Kidney (tissue), 14 donors: ENCODE results near the gene FRYL. TPM values are rescaled to one million over a fixed set of nuclear protein-coding genes. Genes with fewer than 3 reads are reported as not detected.

ENCODE experiments used
- DNase-seq, 5 donors: peaks; one replicate each; pipeline ENCODE4 v3.0.0-alpha.2; 2013 to 2020
- FAIRE-seq: peaks from 2 replicates; lab custom pipeline; 2012; peaks lifted over from hg19 to GRCh38; lab: Jason Lieb, UNC
- H3K27ac ChIP-seq, 2 donors: one replicate each; pipeline ENCODE4 v1.7.0; 2013; ENCODE audit warnings: low read depth in 2 of 2, low read length in 2 of 2, inconsistent platforms in 1 of 2
- H3K27me3 ChIP-seq: one replicate; pipeline ENCODE4 v1.7.1; 2013; ENCODE audit warnings: low read length, inconsistent platforms; ENCODE audit not compliant: control insufficient read depth, insufficient read depth
- H3K36me3 ChIP-seq, 3 donors: one replicate each; pipeline versions ENCODE4 v1.7.0 to v1.7.1; 2013; ENCODE audit warnings: low read length in 3 of 3, control low read depth in 1 of 3, inconsistent platforms in 1 of 3; ENCODE audit not compliant: insufficient read depth in 3 of 3, control insufficient read depth in 2 of 3
- H3K4me1 ChIP-seq, 3 donors: one replicate each; pipeline versions ENCODE4 v1.7.0 to v1.7.1; 2013; ENCODE audit warnings: low read length in 3 of 3, inconsistent platforms in 1 of 3, low read depth in 1 of 3; ENCODE audit not compliant: control insufficient read depth in 2 of 3, insufficient read depth in 2 of 3
- H3K4me3 ChIP-seq, 3 donors: one replicate each; pipeline versions ENCODE4 v1.7.0 to v1.8.1; 2013; ENCODE audit warnings: low read length in 3 of 3, control low read depth in 1 of 3, inconsistent platforms in 1 of 3
- H3K9ac ChIP-seq, 3 donors: one replicate each; pipeline versions ENCODE4 v1.7.0 to v1.7.1; 2013; ENCODE audit warnings: low read length in 3 of 3, control low read depth in 1 of 3, inconsistent platforms in 1 of 3
- H3K9me3 ChIP-seq, 3 donors: one replicate each; pipeline versions ENCODE4 v1.7.0 to v1.7.1; 2013; ENCODE audit warnings: low read length in 3 of 3, control low read depth in 1 of 3, inconsistent platforms in 1 of 3; ENCODE audit not compliant: control insufficient read depth in 2 of 3, insufficient read depth in 1 of 3
- intact Hi-C: fragments of 100-400 bp; cut with DNase I; formaldehyde crosslinking; loops from one replicate; pipeline ENCODE4 v1.11.1; 2022
- polyA plus RNA-seq: library from polyadenylated mRNA; stranded (reverse); fragments of 350-450 nt; fragmentation: Illumina TruSeq; extraction: RNeasy Lipid Tissue Mini Kit (QIAGEN cat#74804); gene quantifications from one replicate; pipeline ENCODE4 v1.2.3, GENCODE V29; 2014; ENCODE audit warnings: low read depth, low replicate concordance; ENCODE audit not compliant: insufficient read depth
- total RNA-seq: library from RNA; stranded (reverse); fragmentation: NEBNext Ultra II Directional; extraction: Animal tissue kit (Norgen Biotek cat#: 25700); gene quantifications from one replicate; pipeline ENCODE4 v1.2.1, GENCODE V29; 2021
- TF ChIP-seq, protein P1 (sequence below): IDR thresholded peaks from 3 replicates; pipeline ENCODE4 v1.5.1; 2012; ENCODE audit warnings: mild to moderate bottlenecking, moderate library complexity, borderline replicate concordance; ENCODE audit not compliant: insufficient read depth; ENCODE audit errors: extremely low read depth
- donor health status: control.
- donor health status: control.
- donor health status: control.
- donor health status: control.
- donor health status: control.
- donor health status: DM: yes; HTN: yes; CAD: no.
- donor health status: Normal renal cell carcinoma (clear cell type).

FRYL gene
- total and polyA plus RNA-seq, 2 donors from 2014 or later = 11.6 to 78.9 TPM

DNA sequence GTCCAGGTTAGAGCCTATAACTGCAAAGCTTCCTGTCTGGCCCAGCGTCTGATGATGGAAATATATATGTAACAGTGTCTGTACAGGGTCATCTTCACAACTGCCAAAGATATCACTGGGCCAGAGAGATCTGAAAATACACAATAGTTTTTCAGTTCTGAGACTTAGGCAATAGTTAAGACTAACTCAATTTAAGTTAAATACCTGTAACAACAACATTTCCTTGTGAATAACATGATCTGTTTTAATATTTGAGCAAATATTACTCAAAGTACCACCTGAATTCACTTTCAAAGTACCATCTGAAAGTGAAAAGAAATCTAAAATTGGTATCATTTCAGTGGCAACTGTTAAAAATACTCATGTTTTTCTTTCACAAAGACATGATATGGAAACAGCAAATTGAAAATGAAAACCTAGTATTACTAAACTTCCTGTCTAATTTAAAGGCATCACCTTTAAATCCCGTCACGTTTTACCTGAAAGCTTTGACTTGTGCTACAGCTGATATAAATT, 280.5 kb downstream of the FRYL start:
- no peaks in the 10 kb centered on the region for H3K9me3 ChIP-seq
- H3K4me3 ChIP-seq = no peak overlapping the region
- DNase-seq (no peak), FAIRE-seq (no peak)
- peaks cover 0 to 4% (median 0%) of the 10 kb centered on the region in 3 donors for H3K36me3 ChIP-seq
- no peak overlapping the region for H3K9ac ChIP-seq
- H3K4me1 ChIP-seq = no peaks in the 10 kb centered on the region
- H3K27ac ChIP-seq = no peak overlapping the region
- no peaks in the 10 kb centered on the region for H3K27me3 ChIP-seq
- TF ChIP-seq, protein P1, sequence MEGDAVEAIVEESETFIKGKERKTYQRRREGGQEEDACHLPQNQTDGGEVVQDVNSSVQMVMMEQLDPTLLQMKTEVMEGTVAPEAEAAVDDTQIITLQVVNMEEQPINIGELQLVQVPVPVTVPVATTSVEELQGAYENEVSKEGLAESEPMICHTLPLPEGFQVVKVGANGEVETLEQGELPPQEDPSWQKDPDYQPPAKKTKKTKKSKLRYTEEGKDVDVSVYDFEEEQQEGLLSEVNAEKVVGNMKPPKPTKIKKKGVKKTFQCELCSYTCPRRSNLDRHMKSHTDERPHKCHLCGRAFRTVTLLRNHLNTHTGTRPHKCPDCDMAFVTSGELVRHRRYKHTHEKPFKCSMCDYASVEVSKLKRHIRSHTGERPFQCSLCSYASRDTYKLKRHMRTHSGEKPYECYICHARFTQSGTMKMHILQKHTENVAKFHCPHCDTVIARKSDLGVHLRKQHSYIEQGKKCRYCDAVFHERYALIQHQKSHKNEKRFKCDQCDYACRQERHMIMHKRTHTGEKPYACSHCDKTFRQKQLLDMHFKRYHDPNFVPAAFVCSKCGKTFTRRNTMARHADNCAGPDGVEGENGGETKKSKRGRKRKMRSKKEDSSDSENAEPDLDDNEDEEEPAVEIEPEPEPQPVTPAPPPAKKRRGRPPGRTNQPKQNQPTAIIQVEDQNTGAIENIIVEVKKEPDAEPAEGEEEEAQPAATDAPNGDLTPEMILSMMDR = no peak
- intact Hi-C loops = no loop called here

DNA sequence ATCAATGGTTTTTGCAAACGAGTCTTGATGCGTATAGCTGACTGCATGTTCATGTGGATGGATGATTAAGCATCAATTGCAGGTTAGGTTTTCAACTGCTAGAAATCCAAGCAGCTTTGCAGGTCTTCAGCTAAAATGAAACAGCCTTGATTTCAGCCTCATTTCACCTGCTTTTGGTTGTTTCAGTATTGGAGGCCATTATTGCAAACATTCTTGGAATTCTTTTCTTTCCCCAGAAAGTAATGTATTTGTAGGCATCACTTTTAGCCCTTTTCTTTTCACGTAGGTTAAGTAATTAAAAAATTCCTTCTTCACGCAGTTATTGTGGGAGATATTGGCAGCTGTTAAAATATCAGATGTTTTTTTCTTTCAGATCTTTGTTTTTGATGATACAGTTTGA, 281.2 kb downstream of the FRYL start:
- H3K4me1 ChIP-seq = no peaks in the 10 kb centered on the region
- no peaks in the 10 kb centered on the region for H3K9me3 ChIP-seq
- TF ChIP-seq, protein P1 = no peak
- no peaks in the 10 kb centered on the region for H3K27me3 ChIP-seq
- H3K9ac ChIP-seq = no peak overlapping the region
- intact Hi-C loops = no loop called here
- no peak overlapping the region for H3K27ac ChIP-seq
- DNase-seq = no peak
- peaks cover 0 to 4% (median 0%) of the 10 kb centered on the region in 3 donors for H3K36me3 ChIP-seq
- FAIRE-seq = no peak
- H3K4me3 ChIP-seq = no peak overlapping the region

DNA sequence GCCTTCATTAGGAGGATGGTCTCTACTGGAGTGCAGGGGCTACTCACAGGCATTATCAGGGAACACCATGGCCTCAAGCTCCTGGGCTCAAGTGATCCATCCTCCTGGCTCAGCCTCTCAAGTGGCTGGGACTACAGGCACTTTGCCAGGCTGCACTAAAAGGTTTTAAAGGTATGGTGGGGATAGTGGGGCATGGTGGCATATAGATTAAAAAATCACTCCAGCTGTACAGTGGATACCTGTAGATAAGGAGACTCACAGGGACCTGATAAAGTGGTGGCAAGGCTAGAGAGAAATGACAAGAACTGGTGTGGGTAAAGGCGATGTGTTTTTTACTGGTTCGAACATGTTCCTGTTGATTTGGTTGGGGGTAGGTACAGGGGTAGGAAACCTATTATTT, 284.1 kb downstream of the FRYL start:
- no peak for FAIRE-seq
- Histone ChIP-seq H3K27me3 (peaks cover 12% of the 10 kb centered on the region), H3K9me3 (no peaks in the 10 kb centered on the region), H3K9ac (no peak overlapping the region), H3K27ac (no peak overlapping the region), H3K4me3 (no peak overlapping the region), H3K36me3 (peaks cover 0 to 4% (median 0%) of the 10 kb centered on the region in 3 donors), H3K4me1 (no peaks in the 10 kb centered on the region)
- intact Hi-C loops = no loop called here
- TF ChIP-seq, protein P1 = no peak
- no peak for DNase-seq
